ENCODE measurements around the gene SCRT2. TPM values are rescaled to one million over a fixed set of nuclear protein-coding genes. Genes with fewer than 3 reads are reported as not detected.

SCRT2 gene
- total RNA-seq, 4 donors from 2014 or later, result not detected

GRCh38 chr20:717832-718231 is 42.2 kb upstream of the SCRT2 start:
- ATAC-seq (ENCODE audit: low FRiP score) (no peak), DNase-seq (ENCODE audit: low spot score) (no peak)
- TF ChIP-seq CTCF (IDR thresholded peaks at IDR 0.05), result no peak

- ATAC-seq (ENCODE audit: low FRiP score) (no peak), DNase-seq (ENCODE audit: low spot score) (no peak)
- TF ChIP-seq CTCF (IDR thresholded peaks at IDR 0.05), result no peak
These were observed 41.7 kb upstream of the SCRT2 start for GRCh38 chr20:717271-717670.

- ATAC-seq (ENCODE audit: low FRiP score) (no peak), DNase-seq (ENCODE audit: low spot score) (no peak)
- no peak for TF ChIP-seq CTCF (IDR thresholded peaks at IDR 0.05)
These were observed 38.9 kb upstream of the SCRT2 start for GRCh38 chr20:714453-714852.

- no peak for TF ChIP-seq CTCF (IDR thresholded peaks at IDR 0.05)
- no peak for DNase-seq (ENCODE audit: low spot score)
- no peak for ATAC-seq (ENCODE audit: low FRiP score)
These were observed 36.0 kb upstream of the SCRT2 start for GRCh38 chr20:711576-711975.

- DNase-seq (ENCODE audit: low spot score) (no peak), ATAC-seq (ENCODE audit: low FRiP score) (no peak)
- TF ChIP-seq CTCF (IDR thresholded peaks at IDR 0.05), result no peak
These were observed 35.3 kb upstream of the SCRT2 start for GRCh38 chr20:710780-711450.

- DNase-seq (ENCODE audit: low spot score) (no peak), ATAC-seq (ENCODE audit: low FRiP score) (no peak)
- no peak for TF ChIP-seq CTCF (IDR thresholded peaks at IDR 0.05)
These were observed 34.6 kb upstream of the SCRT2 start for GRCh38 chr20:709991-710779.

- ATAC-seq (ENCODE audit: low FRiP score) (no peak), DNase-seq (ENCODE audit: low spot score) (no peak)
- TF ChIP-seq CTCF (IDR thresholded peaks at IDR 0.05), result no peak
These were observed 33.8 kb upstream of the SCRT2 start for GRCh38 chr20:709423-709822.
